ENCODE measurements around the gene MAGIX.
"Not testable (repeated sequence)": the region's sequence is repeated elsewhere in the genome, so short reads cannot be mapped to it uniquely, and the experiment has no call there.

The MAGIX gene

DNA sequence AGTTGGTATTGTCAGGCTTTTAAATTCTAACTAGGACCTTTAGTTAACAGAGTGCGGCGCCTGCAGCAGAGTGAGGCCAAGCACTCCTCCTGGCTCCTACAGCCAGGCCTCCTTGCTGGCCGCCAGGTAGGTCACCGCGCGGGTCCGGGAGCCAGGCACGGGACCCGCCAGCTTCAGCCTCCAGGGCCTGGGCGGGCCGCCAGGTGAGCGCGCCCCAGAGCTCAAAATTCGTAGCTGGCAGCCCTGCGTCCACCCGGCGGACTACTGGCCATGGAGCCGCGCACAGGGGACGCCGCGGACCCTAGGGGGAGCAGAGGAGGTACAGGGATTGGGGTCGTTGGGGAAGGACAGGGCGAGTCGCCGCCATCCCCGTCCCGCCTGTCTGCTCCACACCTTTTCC, at the start of gene MAGIX:
MAGIX (plus strand) TSS at position 139 of the 400 bp plus-strand sequence; CDS start at position 271, 132 bp downstream.
- H3K36me3 Mint-ChIP-seq (ENCODE audit: low read depth) = no peaks in the 10 kb centered on the region
- no peak for DNase-seq
- peak within 1 kb of the TSS; percentile 74 for H3K4me3 Mint-ChIP-seq
- H3K9me3 Mint-ChIP-seq = no peaks in the 10 kb centered on the region
- H3K27ac Mint-ChIP-seq = peak within 1 kb of the TSS; percentile 69
- peaks cover 25% of the 10 kb centered on the region for H3K4me1 Mint-ChIP-seq
- H3K27me3 Mint-ChIP-seq = no peaks in the 10 kb centered on the region
- ATAC-seq = no peak

DNA sequence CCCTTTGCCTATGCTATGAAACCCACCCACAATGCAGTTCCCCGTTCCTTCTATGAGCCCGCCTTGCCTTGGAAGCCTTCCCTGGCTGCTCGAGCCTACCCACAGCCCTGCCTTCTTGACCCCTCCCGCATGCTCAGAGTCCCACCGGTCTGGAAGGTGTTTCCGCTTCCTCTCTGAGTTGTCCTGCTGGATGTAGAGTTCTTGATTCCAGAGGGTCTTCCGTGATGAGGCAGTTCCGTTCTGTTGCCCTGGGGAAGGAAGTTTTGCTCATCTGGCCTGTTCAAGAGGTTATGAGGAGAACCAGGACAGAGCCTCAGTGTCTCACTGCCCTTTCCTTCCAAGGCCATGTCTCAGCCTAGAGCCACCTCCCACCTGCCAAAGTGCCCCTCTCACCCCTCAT, 46.5 kb upstream of the MAGIX start:
- Mint-ChIP-seq H3K27ac (no peak overlapping the region), H3K36me3 (ENCODE audit: low read depth) (peaks cover 22% of the 10 kb centered on the region), H3K27me3 (no peaks in the 10 kb centered on the region), H3K4me1 (peaks cover 7% of the 10 kb centered on the region), H3K4me3 (no peak overlapping the region), H3K9me3 (no peaks in the 10 kb centered on the region)
- DNase-seq (no peak), ATAC-seq (no peak)

DNA sequence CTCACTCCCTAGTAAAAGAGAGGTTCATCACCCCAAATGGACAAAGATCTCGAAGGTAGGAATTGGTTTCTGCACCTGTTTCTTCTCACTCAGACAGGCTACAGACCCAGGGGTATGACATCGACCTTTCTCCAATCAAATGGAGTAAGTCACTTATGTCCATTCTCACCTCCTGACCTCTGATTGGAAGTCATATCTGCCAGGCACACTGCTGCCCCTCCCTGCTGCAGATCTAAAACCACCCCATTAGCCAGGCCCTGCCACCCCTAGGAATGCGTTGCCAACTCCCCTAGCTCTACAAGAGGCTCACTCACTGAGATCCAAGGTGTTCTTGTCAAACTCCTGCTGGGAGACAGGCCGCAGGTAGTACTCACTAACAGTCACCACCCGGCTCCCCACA, 45.8 kb upstream of the MAGIX start:
- Mint-ChIP-seq H3K4me3 (no peak overlapping the region), H3K9me3 (no peaks in the 10 kb centered on the region), H3K27ac (no peak overlapping the region), H3K36me3 (ENCODE audit: low read depth) (peaks cover 27% of the 10 kb centered on the region), H3K4me1 (peaks cover 7% of the 10 kb centered on the region), H3K27me3 (no peaks in the 10 kb centered on the region)
- ATAC-seq = no peak
- no peak for DNase-seq

DNA sequence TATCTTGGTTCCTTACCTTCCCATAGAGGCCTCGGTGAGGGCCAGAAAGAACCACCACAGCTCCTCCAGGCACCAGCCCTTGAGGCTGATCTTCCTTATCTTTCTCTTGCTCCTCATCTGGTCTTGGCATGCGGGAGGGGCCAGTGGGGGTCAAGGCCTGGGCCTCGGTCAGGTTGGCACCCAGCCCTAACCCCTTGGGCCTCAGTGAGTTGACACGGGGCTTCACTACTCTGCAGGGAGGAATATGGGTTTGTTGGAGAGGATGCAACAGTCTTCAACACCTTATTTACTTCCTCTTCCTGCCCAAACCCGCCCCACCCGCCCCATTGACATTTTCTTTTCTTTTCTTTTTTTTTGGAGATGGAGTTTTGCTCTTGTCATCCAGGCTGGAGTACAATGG, 45.0 kb upstream of the MAGIX start:
- no peak overlapping the region for H3K4me3 Mint-ChIP-seq
- no peak overlapping the region for H3K27ac Mint-ChIP-seq
- no peaks in the 10 kb centered on the region for H3K27me3 Mint-ChIP-seq
- peaks cover 13% of the 10 kb centered on the region for H3K4me1 Mint-ChIP-seq
- DNase-seq = no peak
- peaks cover 25% of the 10 kb centered on the region for H3K36me3 Mint-ChIP-seq (ENCODE audit: low read depth)
- no peak for ATAC-seq
- H3K9me3 Mint-ChIP-seq = no peaks in the 10 kb centered on the region

DNA sequence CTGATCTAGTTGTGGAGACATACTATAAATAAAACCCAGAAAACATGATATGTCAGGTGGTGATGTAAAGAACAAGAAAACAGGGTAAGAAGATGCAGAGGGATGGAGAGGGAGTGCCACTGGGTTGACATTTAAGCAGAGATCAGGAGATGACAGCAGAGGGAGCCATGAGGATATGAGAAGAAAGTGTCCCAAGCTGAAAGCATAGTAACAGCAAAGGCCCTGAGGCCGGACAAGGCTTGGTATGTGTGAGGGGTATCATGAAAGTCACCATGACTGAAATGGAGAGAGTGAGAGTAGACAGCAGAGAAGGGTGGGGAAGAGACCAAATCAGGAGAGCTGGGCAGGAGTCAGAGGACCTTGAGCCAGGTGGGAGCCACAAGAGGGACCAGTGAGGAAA, 42.5 kb upstream of the MAGIX start:
- no peak for ATAC-seq
- Mint-ChIP-seq H3K27me3 (no peaks in the 10 kb centered on the region), H3K9me3 (no peaks in the 10 kb centered on the region), H3K4me1 (peaks cover 24% of the 10 kb centered on the region), H3K27ac (no peak overlapping the region), H3K36me3 (ENCODE audit: low read depth) (peaks cover 22% of the 10 kb centered on the region), H3K4me3 (no peak overlapping the region)
- no peak for DNase-seq

DNA sequence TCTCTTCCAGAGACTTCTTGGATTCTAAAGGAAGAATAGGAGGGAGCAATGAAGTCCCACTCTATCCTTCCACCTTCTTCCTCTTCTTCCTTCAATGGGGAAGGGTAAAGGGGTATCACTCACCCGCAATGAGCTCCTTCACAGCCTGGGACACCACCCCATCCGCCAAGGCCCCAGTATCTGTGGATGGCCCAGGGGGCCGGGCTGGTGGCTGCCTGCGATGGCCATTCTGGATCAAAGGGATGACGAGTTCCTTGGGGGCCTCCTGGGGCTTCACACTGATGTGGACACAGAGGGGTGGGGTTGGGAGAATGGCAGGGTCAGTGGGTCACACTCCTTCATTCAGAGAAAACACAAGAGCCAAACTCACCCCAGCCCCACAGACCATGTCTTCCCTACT, 40.1 kb upstream of the MAGIX start:
- H3K9me3 Mint-ChIP-seq = no peaks in the 10 kb centered on the region
- peak overlapping the region; percentile 90 for H3K27ac Mint-ChIP-seq
- H3K4me1 Mint-ChIP-seq = peaks cover 24% of the 10 kb centered on the region
- ATAC-seq (no peak), DNase-seq (no peak)
- H3K27me3 Mint-ChIP-seq = no peaks in the 10 kb centered on the region
- H3K4me3 Mint-ChIP-seq = peak overlapping the region; percentile 92
- H3K36me3 Mint-ChIP-seq (ENCODE audit: low read depth) = peaks cover 13% of the 10 kb centered on the region

DNA sequence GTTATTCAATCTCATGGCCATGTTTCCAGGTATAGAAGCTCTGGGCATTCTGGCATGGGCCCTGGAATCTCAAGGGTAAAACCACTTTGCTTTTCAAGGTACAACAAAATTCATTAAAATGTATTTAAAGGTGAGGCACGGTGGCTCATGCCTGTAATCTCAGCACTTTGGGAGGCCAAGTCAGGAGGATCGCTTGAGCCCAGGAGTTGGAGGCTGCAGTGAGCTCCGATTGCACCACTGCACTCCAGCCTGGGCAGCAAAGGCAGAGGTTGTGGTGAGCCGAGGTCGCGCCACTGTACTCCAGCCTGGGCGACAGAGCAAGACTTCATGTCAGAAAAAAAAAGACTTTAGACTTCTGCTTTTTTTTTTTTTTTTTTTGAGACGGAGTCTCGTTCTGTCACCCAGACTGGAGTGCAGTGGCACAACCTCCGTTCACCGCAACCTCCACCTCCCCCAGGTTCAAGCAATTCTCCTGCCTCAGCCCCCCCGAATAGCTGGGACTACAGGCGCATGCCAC, 34.8 kb upstream of the MAGIX start:
- not testable (repeated sequence) for DNase-seq; ATAC-seq; H3K36me3 Mint-ChIP-seq (ENCODE audit: low read depth); H3K27ac Mint-ChIP-seq; H3K4me1 Mint-ChIP-seq; H3K9me3 Mint-ChIP-seq; H3K4me3 Mint-ChIP-seq; H3K27me3 Mint-ChIP-seq

DNA sequence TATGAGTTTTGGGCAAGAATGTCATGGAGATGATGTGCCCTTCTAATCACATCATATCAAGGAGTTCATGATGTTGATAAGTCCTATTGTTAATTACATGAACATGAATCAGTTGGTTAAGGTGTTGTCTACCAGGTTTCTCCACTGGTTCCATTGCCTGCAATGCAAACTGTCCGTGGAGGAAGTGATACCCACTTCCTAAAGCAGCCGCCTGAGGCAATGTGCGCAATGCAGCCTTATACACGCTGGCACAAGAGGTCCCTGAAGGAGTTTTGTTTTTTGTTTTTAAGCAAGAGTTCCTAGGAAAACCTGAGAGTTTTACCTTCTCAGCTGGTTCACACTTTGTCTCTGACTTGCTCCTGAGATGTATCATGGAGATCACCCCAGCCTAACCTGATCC, 33.1 kb upstream of the MAGIX start:
- Mint-ChIP-seq H3K4me1 (no peaks in the 10 kb centered on the region), H3K9me3 (no peaks in the 10 kb centered on the region), H3K27ac (no peak overlapping the region), H3K27me3 (no peaks in the 10 kb centered on the region), H3K4me3 (no peak overlapping the region), H3K36me3 (ENCODE audit: low read depth) (peaks cover 2% of the 10 kb centered on the region)
- DNase-seq (no peak), ATAC-seq (no peak)

DNA sequence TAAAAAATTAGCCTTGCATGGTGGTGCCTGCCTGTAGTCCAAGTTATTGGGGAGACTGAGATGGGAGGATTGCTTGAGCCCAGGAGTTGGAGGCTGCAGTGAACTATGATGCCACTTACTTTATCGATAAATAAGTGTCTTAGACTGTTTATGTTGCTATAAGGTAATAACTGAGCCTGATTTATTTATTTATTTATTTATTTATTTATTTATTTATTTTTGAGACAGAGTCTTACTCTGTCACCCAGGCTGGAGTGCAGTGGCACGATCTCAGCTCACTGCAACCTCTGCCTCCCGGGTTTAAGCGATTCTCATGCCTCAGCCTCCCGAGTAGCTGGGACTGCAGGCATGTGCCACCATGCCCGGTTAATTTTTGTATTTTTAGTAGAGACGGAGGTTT, 30.3 kb upstream of the MAGIX start:
- H3K4me3 Mint-ChIP-seq; H3K36me3 Mint-ChIP-seq (ENCODE audit: low read depth); H3K27me3 Mint-ChIP-seq; H3K27ac Mint-ChIP-seq; ATAC-seq; H3K4me1 Mint-ChIP-seq; DNase-seq; H3K9me3 Mint-ChIP-seq: not testable (repeated sequence)

DNA sequence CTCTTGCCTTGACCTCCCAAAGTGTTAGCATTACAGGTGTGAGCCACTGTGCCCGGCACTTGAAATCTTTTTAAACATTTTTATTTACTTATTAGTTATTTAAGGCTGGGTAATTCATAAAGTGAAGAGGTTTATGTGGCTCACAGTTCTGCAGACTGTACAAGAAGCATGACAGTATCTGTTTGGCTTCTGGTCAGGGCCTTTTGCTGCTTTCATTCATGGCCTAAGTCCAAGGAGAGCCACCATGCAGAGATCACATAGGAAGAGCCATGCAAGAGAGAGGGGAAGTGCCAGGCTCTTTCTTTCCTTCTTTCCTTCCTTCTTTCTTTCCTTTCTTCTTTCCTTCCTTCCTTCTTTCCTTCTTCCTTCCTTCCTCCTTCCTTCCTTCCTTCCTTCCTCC, 28.8 kb upstream of the MAGIX start:
- no peak for ATAC-seq

DNA sequence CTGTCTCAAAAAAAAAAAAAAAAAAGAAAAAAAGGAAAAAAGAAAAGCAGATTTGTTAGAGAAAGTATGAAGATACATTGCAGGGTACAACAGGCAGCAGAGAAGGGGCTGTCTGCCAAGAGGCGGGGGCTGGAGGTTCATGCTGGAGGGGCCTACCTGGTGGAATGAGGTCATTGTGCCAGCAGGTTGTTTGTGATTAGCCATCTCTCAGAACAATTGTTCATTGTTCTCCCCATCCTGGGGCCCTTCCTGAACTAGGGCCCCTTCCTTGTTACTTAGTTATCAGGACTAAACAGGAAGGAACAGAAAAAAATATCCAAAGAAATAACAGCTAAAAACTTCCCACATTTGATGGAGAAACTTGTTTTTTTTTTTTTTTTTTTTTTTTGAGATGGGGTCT, 25.1 kb upstream of the MAGIX start:
- DNase-seq (no peak), ATAC-seq (no peak)
- H3K27ac Mint-ChIP-seq = no peak overlapping the region
- no peaks in the 10 kb centered on the region for H3K27me3 Mint-ChIP-seq
- peaks cover 3% of the 10 kb centered on the region for H3K9me3 Mint-ChIP-seq
- H3K4me3 Mint-ChIP-seq = no peak overlapping the region
- no peaks in the 10 kb centered on the region for H3K36me3 Mint-ChIP-seq (ENCODE audit: low read depth)
- H3K4me1 Mint-ChIP-seq = no peaks in the 10 kb centered on the region

More for the DNA sequence above, 28.8 kb upstream of the MAGIX start:
- Mint-ChIP-seq H3K27me3 (no peaks in the 10 kb centered on the region), H3K36me3 (ENCODE audit: low read depth) (peaks cover 2% of the 10 kb centered on the region), H3K4me3 (no peak overlapping the region), H3K27ac (no peak overlapping the region), H3K9me3 (no peaks in the 10 kb centered on the region), H3K4me1 (no peaks in the 10 kb centered on the region)
- DNase-seq = no peak

DNA sequence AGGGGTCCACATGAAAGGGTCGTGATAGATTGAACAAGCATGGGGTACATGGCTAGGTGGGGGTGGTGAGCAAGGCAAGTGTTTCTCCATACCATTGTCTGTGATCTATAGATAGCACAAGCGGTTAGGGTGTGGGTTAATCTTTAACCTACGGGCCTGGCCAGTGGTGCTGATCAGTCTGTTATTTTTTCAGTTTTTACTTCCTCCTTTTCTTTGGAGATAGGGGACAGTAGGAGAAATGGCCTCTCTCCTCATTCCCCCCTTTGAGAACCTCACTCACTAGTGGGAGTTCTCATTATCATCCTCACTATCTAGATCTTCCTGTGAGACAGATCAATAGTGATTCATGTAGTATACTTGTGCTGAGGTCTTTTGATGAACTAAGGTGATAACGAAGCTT, 22.8 kb upstream of the MAGIX start:
- peaks cover 3% of the 10 kb centered on the region for H3K9me3 Mint-ChIP-seq
- H3K27me3 Mint-ChIP-seq = no peaks in the 10 kb centered on the region
- no peaks in the 10 kb centered on the region for H3K36me3 Mint-ChIP-seq (ENCODE audit: low read depth)
- H3K27ac Mint-ChIP-seq = no peak overlapping the region
- H3K4me1 Mint-ChIP-seq = no peaks in the 10 kb centered on the region
- DNase-seq = no peak
- ATAC-seq = no peak
- H3K4me3 Mint-ChIP-seq = no peak overlapping the region

DNA sequence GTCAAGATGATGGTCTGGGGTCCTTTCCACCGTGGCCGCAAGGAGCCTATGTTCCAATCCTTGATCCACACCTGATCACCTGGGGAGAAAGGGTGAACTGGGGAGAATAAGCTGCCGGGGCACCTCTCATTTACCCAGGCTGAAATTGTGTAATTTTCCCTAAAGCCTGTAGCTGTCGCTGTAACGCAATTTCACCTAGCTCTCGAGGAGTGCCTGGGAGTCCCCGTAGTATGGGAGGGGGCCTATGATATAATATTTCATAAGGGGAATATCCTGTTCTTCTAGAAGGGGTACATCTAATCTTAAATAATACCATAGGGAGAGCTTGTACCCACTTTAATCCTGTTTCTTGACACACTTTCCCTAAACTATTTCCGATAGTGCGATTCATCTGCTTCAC, 20.3 kb upstream of the MAGIX start:
- not testable (repeated sequence) for H3K9me3 Mint-ChIP-seq; H3K36me3 Mint-ChIP-seq (ENCODE audit: low read depth); ATAC-seq; H3K4me3 Mint-ChIP-seq; DNase-seq; H3K27me3 Mint-ChIP-seq; H3K27ac Mint-ChIP-seq; H3K4me1 Mint-ChIP-seq

DNA sequence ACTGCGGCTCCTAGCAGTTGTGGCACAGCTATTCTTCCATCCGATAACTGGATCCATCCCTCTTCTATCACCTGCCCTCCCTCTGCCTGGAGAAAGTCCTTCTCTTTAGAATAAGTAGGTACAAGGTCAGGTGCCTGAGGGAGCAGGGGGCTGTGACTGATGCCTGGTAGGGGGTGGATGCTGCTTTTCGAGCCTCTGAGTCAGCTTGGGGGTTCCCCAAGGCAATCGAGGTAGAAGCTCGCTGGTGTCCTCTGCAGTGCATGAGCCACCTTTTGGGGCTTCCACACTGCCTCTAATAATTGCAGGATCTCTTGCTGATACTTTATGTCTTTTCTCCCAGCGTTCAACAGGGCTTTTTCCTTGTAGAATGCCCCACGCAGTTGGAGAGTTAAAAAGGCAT, 19.4 kb upstream of the MAGIX start:
- H3K36me3 Mint-ChIP-seq (ENCODE audit: low read depth); H3K4me3 Mint-ChIP-seq; DNase-seq; H3K27ac Mint-ChIP-seq; H3K27me3 Mint-ChIP-seq; H3K9me3 Mint-ChIP-seq; H3K4me1 Mint-ChIP-seq; ATAC-seq: not testable (repeated sequence)

DNA sequence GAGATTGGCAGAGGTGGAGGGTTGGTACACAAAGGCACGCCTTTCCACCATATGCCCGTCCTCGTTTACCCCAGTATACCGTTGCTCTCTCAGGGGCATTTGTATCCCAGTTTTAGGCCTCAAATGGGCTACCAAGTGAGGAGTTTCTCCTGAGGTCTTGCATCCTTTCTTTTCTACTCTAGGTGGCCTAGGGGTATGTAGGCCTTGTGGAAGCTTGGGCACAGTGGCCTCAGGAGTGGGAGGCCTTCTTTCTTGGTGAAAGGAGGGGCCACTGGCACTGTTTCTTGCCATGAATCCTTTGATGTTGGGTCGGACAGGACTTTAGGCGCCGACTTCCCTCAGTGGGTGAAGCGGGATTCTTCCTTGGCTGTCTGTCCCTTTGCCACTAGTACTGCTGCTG, 15.3 kb upstream of the MAGIX start:
- DNase-seq (no peak), ATAC-seq (no peak)
- H3K4me3 Mint-ChIP-seq = no peak overlapping the region
- H3K27me3 Mint-ChIP-seq = no peaks in the 10 kb centered on the region
- H3K27ac Mint-ChIP-seq = no peak overlapping the region
- no peaks in the 10 kb centered on the region for H3K4me1 Mint-ChIP-seq
- no peaks in the 10 kb centered on the region for H3K36me3 Mint-ChIP-seq (ENCODE audit: low read depth)
- no peaks in the 10 kb centered on the region for H3K9me3 Mint-ChIP-seq

DNA sequence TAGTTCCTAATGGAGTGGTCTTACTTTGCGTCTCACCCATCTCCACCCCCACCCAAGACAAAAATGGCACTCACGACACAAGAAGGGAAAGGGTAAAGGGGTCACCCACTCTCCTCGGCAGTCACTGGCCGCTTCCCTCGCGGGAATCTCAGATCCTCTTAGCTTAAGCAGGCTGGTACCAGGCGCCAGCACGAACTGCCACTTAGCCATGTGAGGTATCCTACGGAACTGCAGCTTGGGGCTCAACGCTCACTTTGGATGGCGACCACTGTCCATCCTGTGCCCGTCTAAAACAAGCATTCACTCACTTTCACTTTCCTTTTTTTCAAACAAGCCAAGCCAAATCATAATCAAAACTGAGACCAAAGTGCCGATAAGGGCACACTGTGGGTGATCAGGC, 14.6 kb upstream of the MAGIX start:
- no peak overlapping the region for H3K4me3 Mint-ChIP-seq
- H3K9me3 Mint-ChIP-seq = no peaks in the 10 kb centered on the region
- H3K4me1 Mint-ChIP-seq = no peaks in the 10 kb centered on the region
- no peak for ATAC-seq
- no peaks in the 10 kb centered on the region for H3K27me3 Mint-ChIP-seq
- no peak overlapping the region for H3K27ac Mint-ChIP-seq
- H3K36me3 Mint-ChIP-seq (ENCODE audit: low read depth) = no peaks in the 10 kb centered on the region
- no peak for DNase-seq
